ENCODE data around the gene CCDC59.

- TF ChIP-seq, protein P1, sequence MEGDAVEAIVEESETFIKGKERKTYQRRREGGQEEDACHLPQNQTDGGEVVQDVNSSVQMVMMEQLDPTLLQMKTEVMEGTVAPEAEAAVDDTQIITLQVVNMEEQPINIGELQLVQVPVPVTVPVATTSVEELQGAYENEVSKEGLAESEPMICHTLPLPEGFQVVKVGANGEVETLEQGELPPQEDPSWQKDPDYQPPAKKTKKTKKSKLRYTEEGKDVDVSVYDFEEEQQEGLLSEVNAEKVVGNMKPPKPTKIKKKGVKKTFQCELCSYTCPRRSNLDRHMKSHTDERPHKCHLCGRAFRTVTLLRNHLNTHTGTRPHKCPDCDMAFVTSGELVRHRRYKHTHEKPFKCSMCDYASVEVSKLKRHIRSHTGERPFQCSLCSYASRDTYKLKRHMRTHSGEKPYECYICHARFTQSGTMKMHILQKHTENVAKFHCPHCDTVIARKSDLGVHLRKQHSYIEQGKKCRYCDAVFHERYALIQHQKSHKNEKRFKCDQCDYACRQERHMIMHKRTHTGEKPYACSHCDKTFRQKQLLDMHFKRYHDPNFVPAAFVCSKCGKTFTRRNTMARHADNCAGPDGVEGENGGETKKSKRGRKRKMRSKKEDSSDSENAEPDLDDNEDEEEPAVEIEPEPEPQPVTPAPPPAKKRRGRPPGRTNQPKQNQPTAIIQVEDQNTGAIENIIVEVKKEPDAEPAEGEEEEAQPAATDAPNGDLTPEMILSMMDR (IDR thresholded peaks at IDR 0.05) = no peak
- no peak for TF ChIP-seq POLR2A (IDR thresholded peaks at IDR 0.05)
Observed at GRCh38 chr12:82359115-82359478, 910 bp upstream of the CCDC59 start.
